Measurements from ENCODE around the gene DDRGK1. TPM values are rescaled to one million over a fixed set of nuclear protein-coding genes. Genes with fewer than 3 reads are reported as not detected.

Gene DDRGK1
- total and polyA plus RNA-seq, 7 donors: 36.6 to 82.2 (median 49.7) TPM

- 46 to 58% (median 46%) methylated on average over 22 to 39 of the region's 39 CpGs for WGBS, 3 donors
- H3K4me1 ChIP-seq: peaks cover 12% of the 10 kb centered on the region
- no peak for TF ChIP-seq CTCF (IDR thresholded peaks at IDR 0.05)
- intact Hi-C loops (cut with DNase I): no loop called here
- H3K27me3 ChIP-seq (ENCODE audit: insufficient read depth in 3 of 3, low read length in 2 of 3): no peaks in the 10 kb centered on the region
- no peaks in the 10 kb centered on the region for H3K9me3 ChIP-seq
- H3K36me3 ChIP-seq (ENCODE audit: insufficient read depth in 1 of 2, low read depth in 1 of 2): no peaks in the 10 kb centered on the region
- ATAC-seq: peak in 1 of 4 donors; percentile 21
- H3K27ac ChIP-seq: no peak overlapping the region
- DNase-seq: no peak
- no peak overlapping the region for H3K4me3 ChIP-seq
These were observed 36.2 kb downstream of the DDRGK1 start for GRCh38 chr20:3168079-3168828.

- peaks cover 12% of the 10 kb centered on the region for H3K4me1 ChIP-seq
- ATAC-seq: no peak
- H3K36me3 ChIP-seq (ENCODE audit: insufficient read depth in 1 of 2, low read depth in 1 of 2): no peaks in the 10 kb centered on the region
- no peak overlapping the region for H3K27ac ChIP-seq
- no peaks in the 10 kb centered on the region for H3K27me3 ChIP-seq (ENCODE audit: insufficient read depth in 3 of 3, low read length in 2 of 3)
- WGBS, 3 donors: 61 to 68% (median 63%) methylated on average over 25 of the region's 25 CpGs
- intact Hi-C loops (cut with DNase I): no loop called here
- DNase-seq: no peak
- H3K9me3 ChIP-seq: no peaks in the 10 kb centered on the region
- TF ChIP-seq CTCF (IDR thresholded peaks at IDR 0.05): no peak
- H3K4me3 ChIP-seq: no peak overlapping the region
These were observed 36.8 kb downstream of the DDRGK1 start for GRCh38 chr20:3167738-3168078.

DNA sequence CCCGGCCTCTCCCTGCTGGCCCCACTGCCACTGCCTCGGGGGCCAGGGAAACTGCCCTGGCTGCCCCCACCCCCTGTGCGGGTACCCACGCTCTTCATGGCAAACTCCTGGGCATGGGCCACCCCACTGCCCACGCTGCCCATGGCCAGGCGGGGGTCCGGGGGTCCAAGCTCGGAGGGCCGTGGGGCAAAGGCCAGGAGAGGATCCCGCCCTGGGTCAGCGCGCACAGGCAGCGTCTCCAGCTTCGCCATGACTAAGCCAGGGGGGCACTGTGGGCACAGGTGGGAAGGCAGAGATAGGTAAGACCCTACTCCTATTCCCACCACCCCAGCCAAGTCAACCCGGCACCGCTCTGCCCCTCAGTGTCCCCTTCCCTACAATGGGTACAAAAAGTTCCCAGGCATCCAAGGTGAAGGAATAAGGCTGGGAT is 37.6 kb downstream of the DDRGK1 start:
- TF ChIP-seq CTCF (IDR thresholded peaks at IDR 0.05): no peak
- 95 to 98% (median 96%) methylated on average over 16 of the region's 16 CpGs for WGBS, 3 donors
- Histone ChIP-seq H3K27me3 (ENCODE audit: insufficient read depth in 3 of 3, low read length in 2 of 3) (no peaks in the 10 kb centered on the region), H3K9me3 (no peaks in the 10 kb centered on the region), H3K4me3 (no peak overlapping the region), H3K4me1 (peaks cover 9% of the 10 kb centered on the region), H3K36me3 (ENCODE audit: insufficient read depth in 1 of 2, low read depth in 1 of 2) (no peaks in the 10 kb centered on the region), H3K27ac (no peak overlapping the region)
- no peak for DNase-seq
- intact Hi-C loops (cut with DNase I): no loop called here
- no peak for ATAC-seq

DNA sequence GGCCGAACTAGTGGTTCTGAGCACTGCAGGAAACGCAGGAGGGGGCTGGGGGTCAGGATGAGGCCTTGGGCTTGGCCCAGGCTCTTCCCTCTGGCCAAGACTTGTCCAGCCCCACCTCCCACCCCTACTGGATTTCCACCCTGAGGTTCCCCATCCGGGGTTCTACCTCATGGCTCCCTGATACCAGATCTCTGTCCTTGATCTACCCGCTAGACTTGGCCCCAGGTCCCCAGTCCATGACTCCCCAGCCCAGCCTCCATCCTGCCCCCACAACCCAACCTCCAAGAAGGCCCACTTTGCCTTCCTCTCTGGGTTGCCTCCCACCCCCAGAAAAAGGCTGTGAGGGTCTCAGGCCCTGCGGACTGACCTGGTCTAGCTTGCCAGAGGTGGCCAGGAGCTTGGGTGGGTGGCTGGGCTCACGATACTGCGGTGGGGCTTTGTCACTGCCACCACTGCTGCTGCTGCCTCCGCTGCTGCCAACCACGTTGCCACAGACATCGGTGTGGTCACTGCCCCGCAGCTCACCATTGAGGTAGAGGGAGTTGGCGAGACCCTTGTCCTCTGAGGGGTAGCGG is 38.1 kb downstream of the DDRGK1 start:
- TF ChIP-seq CTCF (IDR thresholded peaks at IDR 0.05): no peak
- intact Hi-C loops (cut with DNase I): no loop called here
- DNase-seq (no peak), ATAC-seq (no peak)
- 93 to 94% (median 93%) methylated on average over 11 to 13 of the region's 13 CpGs for WGBS, 3 donors
- Histone ChIP-seq H3K27me3 (ENCODE audit: insufficient read depth in 3 of 3, low read length in 2 of 3) (no peaks in the 10 kb centered on the region), H3K4me3 (no peak overlapping the region), H3K4me1 (peaks cover 9% of the 10 kb centered on the region), H3K9me3 (no peaks in the 10 kb centered on the region), H3K36me3 (ENCODE audit: insufficient read depth in 1 of 2, low read depth in 1 of 2) (no peaks in the 10 kb centered on the region), H3K27ac (no peak overlapping the region)
